Measurements from ENCODE around the gene CFAP251. TPM values are rescaled to one million over a fixed set of nuclear protein-coding genes. Genes with fewer than 3 reads are reported as not detected.

CFAP251 gene
- total RNA-seq, 1 experiment from 2014 or later: 2.6 TPM

DNA sequence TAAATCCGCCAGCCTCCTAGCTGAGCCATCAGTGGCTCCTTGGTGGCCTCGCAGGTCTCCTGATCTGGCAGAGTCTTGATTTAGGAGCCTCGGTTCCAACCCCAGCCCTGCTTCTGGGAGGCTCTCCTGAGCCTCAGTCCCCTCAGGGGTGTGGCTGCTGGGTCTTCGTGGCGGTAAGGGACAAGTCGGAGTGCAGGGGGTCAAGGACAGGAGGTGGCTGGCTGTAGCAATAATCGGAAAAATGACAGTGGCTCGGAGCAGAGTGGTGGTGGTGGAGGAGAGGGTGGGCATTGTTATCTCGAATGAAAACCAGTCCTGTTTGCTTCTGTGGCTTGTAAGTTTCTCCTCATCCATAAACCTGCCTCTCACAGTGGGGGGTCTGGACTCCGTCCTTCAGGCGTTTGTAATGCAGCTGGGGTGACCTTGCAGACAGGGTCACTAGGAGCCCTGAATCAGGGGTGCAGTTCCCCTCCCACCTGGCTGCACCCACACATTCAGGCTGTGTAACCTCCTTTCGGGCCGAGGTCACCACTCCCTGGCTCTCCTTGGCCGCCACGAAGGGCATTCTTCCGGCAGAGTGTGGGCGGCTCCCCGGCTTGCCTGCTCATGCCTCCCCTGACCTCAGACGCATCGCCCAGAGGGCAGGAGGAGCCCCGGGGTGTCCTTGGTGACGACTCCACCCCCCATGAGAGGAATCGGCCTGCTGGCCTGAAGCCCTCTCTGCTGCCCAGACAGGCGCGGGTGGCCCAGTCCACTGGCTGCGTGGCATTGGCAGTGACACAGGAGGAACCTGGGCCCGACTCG lies 111.4 kb downstream of the CFAP251 start:
- RAD21 ChIA-PET (ENCODE audit: low non-redundant PET in 1 of 2, low total read pairs in 2 of 2, uncharacterized antibody in 2 of 2, unreplicated experiment in 2 of 2): no interaction called here

More for the DNA sequence above, 111.4 kb downstream of the CFAP251 start:
- no peak overlapping the region for H2AFZ ChIP-seq (ENCODE audit: low read depth, low read length, poor library complexity, severe bottlenecking)
- no peaks in the 10 kb centered on the region for H3K9me2 ChIP-seq (ENCODE audit: insufficient read depth)
- H3K4me1 ChIP-seq (ENCODE audit: control insufficient read depth in 1 of 2, insufficient read depth in 2 of 2, low read length in 2 of 2): peaks cover 3 to 4% of the 10 kb centered on the region in 2 experiments; a peak in 2 of 4 replicates
- ChIA-PET POLR2A (no interaction called here), CTCF (no interaction called here)
- no peak overlapping the region for H3K4me3 ChIP-seq (replicated peaks in 1 of 2; ENCODE audit: low read depth in 1 of 2, low read length in 2 of 2)
- ATAC-seq (no peak), DNase-seq (ENCODE audit: low read depth, low spot score) (no peak)
- H3K27ac ChIP-seq (ENCODE audit: low read depth, low read length): no peak overlapping the region
- H3K79me2 ChIP-seq (ENCODE audit: insufficient read depth, low read length): peaks cover 62% of the 10 kb centered on the region
- H3K27me3 ChIP-seq (ENCODE audit: insufficient read depth, low read length): no peaks in the 10 kb centered on the region
- H3K9me3 ChIP-seq (ENCODE audit: control insufficient read depth in 1 of 2, insufficient read depth in 1 of 2, low read depth in 1 of 2, low read length in 2 of 2): no peaks in the 10 kb centered on the region
- H3K36me3 ChIP-seq (ENCODE audit: control insufficient read depth in 1 of 2, insufficient read depth in 2 of 2, low read length in 2 of 2): no peaks in the 10 kb centered on the region
- no TSS peak for BruUV-seq (replicated peaks)
- TF ChIP-seq ELF1 (IDR thresholded peaks at IDR 0.05; ENCODE audit: borderline replicate concordance, low read depth) (no peak), JUND (IDR thresholded peaks at IDR 0.05) (no peak), POLR2AphosphoS5 (IDR thresholded peaks at IDR 0.05; ENCODE audit: low read depth, low read length) (no peak), SRF (IDR thresholded peaks at IDR 0.05; ENCODE audit: low read depth) (no peak), CEBPB (IDR thresholded peaks at IDR 0.05; ENCODE audit: low read depth) (no peak), FOSL1 (IDR thresholded peaks at IDR 0.05; ENCODE audit: low read depth) (no peak), SIN3A (IDR thresholded peaks at IDR 0.05; ENCODE audit: low read depth) (no peak), EZH2phosphoT487 (IDR thresholded peaks at IDR 0.05; ENCODE audit: borderline replicate concordance) (no peak), EGR1 (IDR thresholded peaks at IDR 0.05; ENCODE audit: low read depth) (no peak), CBX3 (IDR thresholded peaks at IDR 0.05; ENCODE audit: low read depth) (no peak)
- TF ChIP-seq, protein P1, sequence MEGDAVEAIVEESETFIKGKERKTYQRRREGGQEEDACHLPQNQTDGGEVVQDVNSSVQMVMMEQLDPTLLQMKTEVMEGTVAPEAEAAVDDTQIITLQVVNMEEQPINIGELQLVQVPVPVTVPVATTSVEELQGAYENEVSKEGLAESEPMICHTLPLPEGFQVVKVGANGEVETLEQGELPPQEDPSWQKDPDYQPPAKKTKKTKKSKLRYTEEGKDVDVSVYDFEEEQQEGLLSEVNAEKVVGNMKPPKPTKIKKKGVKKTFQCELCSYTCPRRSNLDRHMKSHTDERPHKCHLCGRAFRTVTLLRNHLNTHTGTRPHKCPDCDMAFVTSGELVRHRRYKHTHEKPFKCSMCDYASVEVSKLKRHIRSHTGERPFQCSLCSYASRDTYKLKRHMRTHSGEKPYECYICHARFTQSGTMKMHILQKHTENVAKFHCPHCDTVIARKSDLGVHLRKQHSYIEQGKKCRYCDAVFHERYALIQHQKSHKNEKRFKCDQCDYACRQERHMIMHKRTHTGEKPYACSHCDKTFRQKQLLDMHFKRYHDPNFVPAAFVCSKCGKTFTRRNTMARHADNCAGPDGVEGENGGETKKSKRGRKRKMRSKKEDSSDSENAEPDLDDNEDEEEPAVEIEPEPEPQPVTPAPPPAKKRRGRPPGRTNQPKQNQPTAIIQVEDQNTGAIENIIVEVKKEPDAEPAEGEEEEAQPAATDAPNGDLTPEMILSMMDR (IDR thresholded peaks at IDR 0.05 in 2 of 3, conservative IDR thresholded peaks at IDR 0.05 in 1 of 3; ENCODE audit: borderline replicate concordance in 1 of 3, insufficient read depth in 1 of 3, low read depth in 2 of 3, low read length in 2 of 3): no peak
- TF ChIP-seq, protein P2, sequence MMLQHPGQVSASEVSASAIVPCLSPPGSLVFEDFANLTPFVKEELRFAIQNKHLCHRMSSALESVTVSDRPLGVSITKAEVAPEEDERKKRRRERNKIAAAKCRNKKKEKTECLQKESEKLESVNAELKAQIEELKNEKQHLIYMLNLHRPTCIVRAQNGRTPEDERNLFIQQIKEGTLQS (IDR thresholded peaks at IDR 0.05): no peak
- H3K4me2 ChIP-seq (ENCODE audit: low read length): no peak overlapping the region
- H3K9ac ChIP-seq (ENCODE audit: low read length): no peak overlapping the region
- no peaks in the 10 kb centered on the region for H4K20me1 ChIP-seq (ENCODE audit: insufficient read depth)
- intact Hi-C loops (cut with micrococcal nuclease): no loop called here

All from HCT116 (cell line).